AG09319 (cell line): ENCODE measurements around the gene LIN7A.

Experiments
- DNase-seq: peaks from one replicate; pipeline ENCODE4 v3.0.0-alpha.2; 2010; ENCODE audit warnings: low read depth; ENCODE audit errors: extremely low read depth
- TF ChIP-seq, protein P1 (sequence below): IDR thresholded peaks from 2 replicates; pipeline ENCODE4 v1.5.1; 2011; ENCODE audit warnings: low read depth, mild to moderate bottlenecking, inconsistent platforms, low read length, moderate library complexity

Gene LIN7A

GRCh38 chr12:80939231-80939950 lies 1.7 kb upstream of the LIN7A start:
- TF ChIP-seq, protein P1, sequence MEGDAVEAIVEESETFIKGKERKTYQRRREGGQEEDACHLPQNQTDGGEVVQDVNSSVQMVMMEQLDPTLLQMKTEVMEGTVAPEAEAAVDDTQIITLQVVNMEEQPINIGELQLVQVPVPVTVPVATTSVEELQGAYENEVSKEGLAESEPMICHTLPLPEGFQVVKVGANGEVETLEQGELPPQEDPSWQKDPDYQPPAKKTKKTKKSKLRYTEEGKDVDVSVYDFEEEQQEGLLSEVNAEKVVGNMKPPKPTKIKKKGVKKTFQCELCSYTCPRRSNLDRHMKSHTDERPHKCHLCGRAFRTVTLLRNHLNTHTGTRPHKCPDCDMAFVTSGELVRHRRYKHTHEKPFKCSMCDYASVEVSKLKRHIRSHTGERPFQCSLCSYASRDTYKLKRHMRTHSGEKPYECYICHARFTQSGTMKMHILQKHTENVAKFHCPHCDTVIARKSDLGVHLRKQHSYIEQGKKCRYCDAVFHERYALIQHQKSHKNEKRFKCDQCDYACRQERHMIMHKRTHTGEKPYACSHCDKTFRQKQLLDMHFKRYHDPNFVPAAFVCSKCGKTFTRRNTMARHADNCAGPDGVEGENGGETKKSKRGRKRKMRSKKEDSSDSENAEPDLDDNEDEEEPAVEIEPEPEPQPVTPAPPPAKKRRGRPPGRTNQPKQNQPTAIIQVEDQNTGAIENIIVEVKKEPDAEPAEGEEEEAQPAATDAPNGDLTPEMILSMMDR: no peak
- no peak for DNase-seq

GRCh38 chr12:80938397-80938796 lies 663 bp upstream of the LIN7A start:
- DNase-seq: no peak
- TF ChIP-seq, protein P1: no peak

DNA sequence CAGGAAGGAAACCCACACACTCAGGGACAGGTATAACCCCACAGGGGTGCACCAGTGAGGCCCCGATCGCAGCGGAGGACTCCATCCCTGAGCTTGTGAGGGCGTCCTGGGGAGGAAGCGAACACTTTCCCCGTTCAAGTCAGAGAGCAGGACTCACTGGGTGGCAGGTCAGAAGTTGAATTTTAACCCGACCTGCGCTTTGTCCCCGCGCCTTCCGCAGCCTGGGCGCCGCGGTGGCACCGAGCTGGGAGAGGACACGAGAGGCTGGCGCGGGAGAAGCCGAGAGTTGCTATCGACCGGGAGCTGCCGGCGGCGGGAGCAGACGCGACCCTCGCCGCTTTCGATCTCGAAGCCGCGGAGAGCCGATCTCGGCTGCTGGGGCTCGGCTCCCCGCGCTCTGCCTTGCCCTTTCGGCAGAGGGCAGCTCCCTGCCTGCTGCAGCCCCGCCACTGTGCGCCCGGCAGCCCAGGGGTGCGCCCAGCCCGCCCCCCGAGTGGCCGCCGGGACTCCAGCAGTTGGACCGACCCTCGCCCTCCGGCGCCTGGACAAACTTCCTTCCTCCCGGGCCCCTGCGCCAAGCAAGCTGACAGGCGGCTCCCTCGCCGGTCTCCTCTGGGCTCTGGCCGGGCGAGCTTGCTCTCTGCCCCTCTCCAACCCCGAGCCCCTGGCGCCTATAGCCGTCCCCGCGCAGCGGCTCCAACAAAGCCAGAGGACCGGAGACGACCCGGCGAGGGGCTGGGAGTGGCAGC lies 918 bp downstream of the LIN7A start:
- DNase-seq: no peak
- TF ChIP-seq, protein P1: no peak; the same call in 1 of the 2 replicates

- TF ChIP-seq, protein P1: no peak
- no peak for DNase-seq
Measured at GRCh38 chr12:80936353-80936641, 1.4 kb downstream of the LIN7A start.

GRCh38 chr12:80935111-80935510 lies 2.6 kb downstream of the LIN7A start:
- DNase-seq: no peak
- TF ChIP-seq, protein P1: no peak

- no peak for DNase-seq
- TF ChIP-seq, protein P1: no peak
Measured at GRCh38 chr12:80925983-80926382, 11.8 kb downstream of the LIN7A start.

GRCh38 chr12:80925237-80925636 lies 12.5 kb downstream of the LIN7A start:
- DNase-seq: no peak
- TF ChIP-seq, protein P1: no peak
